NCI-H446 treated with DMSO at 0.1 percent for 48 hours (cell line): Measurements from ENCODE around the gene PTH1R.

Source experiments
- DNase-seq: peaks from one replicate; lab custom pipeline; 2025; lab: John Stamatoyannopoulos, UW

The PTH1R gene

GRCh38 chr3:46877406-46878125, at the start of gene PTH1R:
TSS of gene PTH1R (plus strand) at chr3:46877721. CDS start at chr3:46883560, 5,839 bp downstream.
- DNase-seq = no peak

- DNase-seq = no peak
Measured at GRCh38 chr3:46829699-46830208, 47.8 kb upstream of the PTH1R start.

- DNase-seq = no peak
Measured at GRCh38 chr3:46830801-46831200, 46.7 kb upstream of the PTH1R start.

- no peak for DNase-seq
Measured at GRCh38 chr3:46831316-46831715, 46.2 kb upstream of the PTH1R start.

- DNase-seq = no peak
Measured at GRCh38 chr3:46831841-46832240, 45.7 kb upstream of the PTH1R start.

- no peak for DNase-seq
Measured at GRCh38 chr3:46833346-46834300, 43.9 kb upstream of the PTH1R start.

- DNase-seq = no peak
Measured at GRCh38 chr3:46835054-46835453, 42.5 kb upstream of the PTH1R start.

GRCh38 chr3:46835491-46835890, 42.0 kb upstream of the PTH1R start:
- no peak for DNase-seq

GRCh38 chr3:46838301-46838700, 39.2 kb upstream of the PTH1R start:
- no peak for DNase-seq

- no peak for DNase-seq
Measured at GRCh38 chr3:46840491-46840890, 37.0 kb upstream of the PTH1R start.

- no peak for DNase-seq
Measured at GRCh38 chr3:46843508-46843907, 34.0 kb upstream of the PTH1R start.

GRCh38 chr3:46844397-46844796, 33.1 kb upstream of the PTH1R start:
- DNase-seq = no peak

GRCh38 chr3:46844881-46845312, 32.6 kb upstream of the PTH1R start:
- no peak for DNase-seq

GRCh38 chr3:46845397-46845859, 32.1 kb upstream of the PTH1R start:
- no peak for DNase-seq

GRCh38 chr3:46845860-46846623, 31.5 kb upstream of the PTH1R start:
- DNase-seq = peak; percentile 42

- no peak for DNase-seq
Measured at GRCh38 chr3:46846624-46847542, 30.6 kb upstream of the PTH1R start.

- no peak for DNase-seq
Measured at GRCh38 chr3:46847744-46848143, 29.8 kb upstream of the PTH1R start.

GRCh38 chr3:46848271-46849044, 29.1 kb upstream of the PTH1R start:
- DNase-seq = no peak

GRCh38 chr3:46849045-46849631, 28.4 kb upstream of the PTH1R start:
- no peak for DNase-seq
